HCT116 (cell line): ENCODE data around the gene CD72. TPM values are rescaled to one million over a fixed set of nuclear protein-coding genes. Genes with fewer than 3 reads are reported as not detected.
"Not testable (repeated sequence)": the region's sequence is repeated elsewhere in the genome, so short reads cannot be mapped to it uniquely, and the experiment has no call there.

Source experiments
- ATAC-seq: fragments of 200-7000 bp; cut with Tn5 transposase; 2 replicates; pipeline ENCODE4 v1.9.1; 2020; ENCODE audit warnings: mild to moderate bottlenecking, moderate library complexity
- BruUV-seq: library from RNA; stranded (reverse); fragments of 400-500 nt; replicated peaks from 2 replicates; lab custom pipeline; 2021; lab: Mats Ljungman, UMichigan
- CTCF ChIA-PET: fragments of 300-600 bp; sonication (Branson Sonifier 250); formaldehyde crosslinking; loops from one replicate; lab custom pipeline; 2021; ENCODE audit warnings: antibody characterized with exemption; lab: Charles Lee
- POLR2A ChIA-PET: fragments of 300-600, 350-600 bp; sonication (Branson Sonifier 250); formaldehyde crosslinking; loops from one replicate; lab custom pipeline; 2021; ENCODE audit warnings: antibody characterized with exemption; lab: Charles Lee
- RAD21 ChIA-PET, 2 experiments: fragments of 300-600 bp; sonication (Branson Sonifier 250); formaldehyde crosslinking; loops; one replicate each; lab custom pipeline; 2023; ENCODE audit warnings: low total read pairs in 2 of 2; ENCODE audit not compliant: uncharacterized antibody in 2 of 2, unreplicated experiment in 2 of 2, low non-redundant PET in 1 of 2; lab: Charles Lee
- DNase-seq: peaks from one replicate; pipeline ENCODE4 v3.0.0-alpha.2; 2010; ENCODE audit warnings: low read depth, low spot score
- H2AFZ ChIP-seq: fragments of 200-600 bp; shearing (Covaris generic), sonication (generic); 2 replicates; pipeline ENCODE4 v1.6.1; 2017; ENCODE audit warnings: low read depth, mixed run types, mixed read lengths, antibody characterized with exemption, low read length; ENCODE audit not compliant: poor library complexity, severe bottlenecking
- H3K27ac ChIP-seq: 2 replicates; pipeline ENCODE4 v1.5.1; 2012; ENCODE audit warnings: low read depth, low read length
- H3K27me3 ChIP-seq: fragments of 200-600 bp; sonication (generic); 2 replicates; pipeline ENCODE4 v1.6.1; 2016; ENCODE audit warnings: mixed run types, low read length, mixed read lengths; ENCODE audit not compliant: insufficient read depth
- H3K36me3 ChIP-seq, 2 experiments: fragments of 200-500 bp in 1 of 2; fragments of 200-600 bp in 1 of 2; sonication (Bioruptor generic) in 1 of 2; sonication (generic) in 1 of 2; 2 replicates each; pipeline versions ENCODE4 v1.5.1 to v1.6.1; 2014 to 2016; ENCODE audit warnings: low read length in 2 of 2, inconsistent platforms in 1 of 2, mixed read lengths in 1 of 2, mixed run types in 1 of 2; ENCODE audit not compliant: insufficient read depth in 2 of 2, control insufficient read depth in 1 of 2
- H3K4me1 ChIP-seq, 2 experiments: fragments of 200-600 bp in 1 of 2; sonication (generic) in 1 of 2; 2 replicates each; pipeline versions ENCODE4 v1.5.1 to v1.6.1; 2012 to 2017; ENCODE audit warnings: low read length in 2 of 2, inconsistent platforms in 1 of 2, mild to moderate bottlenecking in 1 of 2, mixed read lengths in 1 of 2, mixed run types in 1 of 2, moderate library complexity in 1 of 2; ENCODE audit not compliant: insufficient read depth in 2 of 2, control insufficient read depth in 1 of 2
- H3K4me2 ChIP-seq: fragments of 200-600 bp; sonication (generic); 2 replicates; pipeline ENCODE4 v1.6.1; 2017; ENCODE audit warnings: mixed run types, low read length, mixed read lengths
- H3K4me3 ChIP-seq, 2 experiments: fragments of 200-600 bp in 1 of 2; sonication (generic) in 1 of 2; replicated peaks in 1 of 2; 2 replicates each; pipeline ENCODE4 v1.5.1; 2011 to 2016; ENCODE audit warnings: low read length in 2 of 2, control low read depth in 1 of 2, low read depth in 1 of 2, mild to moderate bottlenecking in 1 of 2, mixed read lengths in 1 of 2, mixed run types in 1 of 2
- H3K79me2 ChIP-seq: fragments of 200-600 bp; sonication (generic); 2 replicates; pipeline ENCODE4 v1.6.1; 2017; ENCODE audit warnings: mild to moderate bottlenecking, mixed run types, low read length, moderate library complexity, mixed read lengths; ENCODE audit not compliant: insufficient read depth
- H3K9ac ChIP-seq: fragments of 200-600 bp; sonication (generic); 2 replicates; pipeline ENCODE4 v1.6.1; 2016; ENCODE audit warnings: low read length, mixed read lengths
- H3K9me2 ChIP-seq: fragments of 200-600 bp; sonication (generic), shearing (Covaris generic); 2 replicates; pipeline ENCODE4 v1.6.1; 2017; ENCODE audit warnings: mixed run types, mild to moderate bottlenecking, moderate library complexity; ENCODE audit not compliant: insufficient read depth
- H3K9me3 ChIP-seq, 2 experiments: fragments of 200-500 bp in 1 of 2; fragments of 200-600 bp in 1 of 2; sonication (Bioruptor generic) in 1 of 2; sonication (generic) in 1 of 2; 2 replicates each; pipeline ENCODE4 v1.6.1; 2014 to 2017; ENCODE audit warnings: low read length in 2 of 2, mixed read lengths in 2 of 2, inconsistent platforms in 1 of 2, low read depth in 1 of 2, mild to moderate bottlenecking in 1 of 2, mixed run types in 1 of 2, moderate library complexity in 1 of 2; ENCODE audit not compliant: control insufficient read depth in 1 of 2, insufficient read depth in 1 of 2
- H4K20me1 ChIP-seq: fragments of 200-600 bp; sonication (generic), shearing (Covaris generic); 2 replicates; pipeline ENCODE4 v1.6.1; 2017; ENCODE audit warnings: mixed run types, mild to moderate bottlenecking, moderate library complexity; ENCODE audit not compliant: insufficient read depth
- CTCF ChIP-seq, 3 experiments: fragments of 200-600 bp in 1 of 3; sonication (generic) in 1 of 3; IDR thresholded peaks in 2 of 3; conservative IDR thresholded peaks in 1 of 3; 2 replicates each; pipeline ENCODE4 v1.5.1; 2012 to 2017; ENCODE audit warnings: low read depth in 2 of 3, low read length in 2 of 3, antibody characterized with exemption in 1 of 3, borderline replicate concordance in 1 of 3, control low read depth in 1 of 3, mild to moderate bottlenecking in 1 of 3, mixed read lengths in 1 of 3, mixed run types in 1 of 3, moderate library complexity in 1 of 3; ENCODE audit not compliant: insufficient read depth in 1 of 3
- RAD21 ChIP-seq: IDR thresholded peaks from 2 replicates; pipeline ENCODE4 v1.6.1; 2012; ENCODE audit warnings: low read depth, mild to moderate bottlenecking
- intact Hi-C: fragments of 100-400 bp; cut with micrococcal nuclease; formaldehyde crosslinking; loops from 2 replicates; pipeline ENCODE4 v1.10.0; 2022
- total RNA-seq: library from RNA; stranded (reverse); gene quantifications from one replicate; pipeline ENCODE4 v1.2.1, GENCODE V29; 2021; ENCODE audit not compliant: unreplicated experiment

The CD72 gene
- total RNA-seq, 1 experiment from 2014 or later = 1.6 TPM

DNA sequence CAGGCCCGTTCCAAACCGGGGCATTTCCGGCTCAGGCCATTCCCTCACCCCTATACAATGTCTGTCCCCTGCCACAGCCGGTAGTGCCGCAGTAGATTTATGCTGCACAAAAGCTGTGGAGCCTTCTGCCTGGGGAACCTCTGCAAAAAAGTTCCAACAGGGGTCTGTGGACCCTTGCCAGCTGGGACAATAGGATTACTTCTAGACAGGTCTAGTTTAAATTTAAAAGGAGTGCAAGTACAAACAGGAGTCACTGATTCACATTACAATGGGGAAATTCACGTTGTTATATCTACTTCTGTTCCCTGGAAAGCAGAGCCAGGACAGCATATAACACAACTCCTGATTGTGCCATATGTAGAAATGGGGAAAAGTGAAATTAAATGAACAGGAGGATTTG, 34.7 kb downstream of the CD72 start:
- H3K9ac ChIP-seq, CTCF ChIA-PET, H3K4me3 ChIP-seq, ATAC-seq, H3K9me2 ChIP-seq, H3K27me3 ChIP-seq, H3K9me3 ChIP-seq, H3K79me2 ChIP-seq, H3K4me1 ChIP-seq, DNase-seq, POLR2A ChIA-PET, BruUV-seq, H2AFZ ChIP-seq, H4K20me1 ChIP-seq, RAD21 ChIA-PET, intact Hi-C loops, H3K27ac ChIP-seq, H3K4me2 ChIP-seq, H3K36me3 ChIP-seq: not testable (repeated sequence)

DNA sequence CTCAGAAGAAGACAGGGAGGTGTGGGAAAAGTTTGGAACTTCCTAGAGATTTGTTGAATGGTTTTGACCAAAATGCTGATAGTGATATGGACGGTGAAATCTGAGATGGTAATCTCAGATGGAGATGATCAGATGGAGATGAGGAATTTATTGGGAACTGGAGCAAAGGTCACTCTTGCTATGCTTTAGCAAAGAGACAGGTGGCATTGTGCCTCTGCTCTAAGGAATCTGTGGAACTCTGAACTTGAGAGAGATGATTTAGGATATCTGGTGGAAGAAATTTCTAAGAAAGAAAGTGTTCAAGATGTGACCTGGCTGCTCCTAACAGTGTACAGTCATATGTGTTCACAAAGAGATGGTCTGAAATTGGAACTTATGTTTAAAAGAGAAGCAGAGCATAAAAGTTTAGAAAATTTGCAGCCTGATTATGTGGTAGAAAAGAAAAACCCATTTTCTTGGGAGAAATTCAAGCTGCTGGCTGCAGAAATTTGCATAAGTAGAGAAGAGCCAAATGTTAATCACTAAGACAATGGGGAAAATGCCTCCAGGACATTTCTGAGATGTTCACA, 38.5 kb downstream of the CD72 start:
- H3K9ac ChIP-seq, H3K27me3 ChIP-seq, H3K79me2 ChIP-seq, H4K20me1 ChIP-seq, H3K4me3 ChIP-seq, CTCF ChIA-PET, H3K27ac ChIP-seq, H2AFZ ChIP-seq, DNase-seq, H3K4me2 ChIP-seq, RAD21 ChIA-PET, H3K36me3 ChIP-seq, H3K4me1 ChIP-seq, BruUV-seq, intact Hi-C loops, POLR2A ChIA-PET, H3K9me2 ChIP-seq, H3K9me3 ChIP-seq: not testable (repeated sequence)
- ATAC-seq = peak; percentile 44; the same call in 1 of the 2 replicates
- peak; percentile 59; the same call in 1 of the 2 replicates for TF ChIP-seq RAD21
- peak; percentile 15 to 32 (median 21); a peak in 4 of 6 replicates for TF ChIP-seq CTCF (IDR thresholded peaks at IDR 0.05 in 2 of 3, conservative IDR thresholded peaks at IDR 0.05 in 1 of 3; ENCODE audit: borderline replicate concordance in 1 of 3, insufficient read depth in 1 of 3, low read depth in 2 of 3, low read length in 2 of 3)
